HEK293 (cell line): Measurements from ENCODE around the gene ABCA2.

ENCODE experiments used
- CTCF ChIA-PET: fragments of 350-600 bp; formaldehyde crosslinking; extraction: SDS; loops from one replicate; lab custom pipeline; 2021; ENCODE audit warnings: antibody characterized with exemption; lab: Yijun Ruan, JAX
- POLR2A ChIA-PET: fragments of 300-600 bp; formaldehyde crosslinking; extraction: SDS; loops from one replicate; lab custom pipeline; 2020; ENCODE audit warnings: antibody characterized with exemption, inconsistent platforms; lab: Yijun Ruan, JAX
- H3K27ac ChIP-seq: fragments of 200-500 bp; sonication (Bioruptor generic); 2 replicates; pipeline ENCODE4 v1.5.1; 2014; ENCODE audit warnings: low read depth, low read length, control low read depth, inconsistent platforms; ENCODE audit errors: extremely low read depth
- H3K36me3 ChIP-seq, 2 experiments: fragments of 200-500 bp in 1 of 2; sonication (Bioruptor generic) in 1 of 2; 1 replicate in 1 of 2; 2 replicates in 1 of 2; pipeline ENCODE4 v1.5.1; 2014 to 2017; ENCODE audit warnings: inconsistent platforms in 2 of 2, low read length in 2 of 2; ENCODE audit not compliant: control insufficient read depth in 2 of 2, insufficient read depth in 1 of 2
- H3K4me1 ChIP-seq: fragments of 200-500 bp; sonication (Bioruptor generic); 2 replicates; pipeline ENCODE4 v1.5.1; 2014; ENCODE audit warnings: mild to moderate bottlenecking, low read length, inconsistent platforms; ENCODE audit not compliant: control insufficient read depth, insufficient read depth
- H3K4me3 ChIP-seq: 2 replicates; pipeline ENCODE4 v1.5.1; 2011; ENCODE audit warnings: low read depth, mild to moderate bottlenecking, control low read depth, low read length, moderate library complexity
- H3K9me3 ChIP-seq: fragments of 200-500 bp; sonication (Bioruptor generic); 2 replicates; pipeline ENCODE4 v1.5.1; 2014; ENCODE audit warnings: low read depth, low read length, inconsistent platforms; ENCODE audit not compliant: control insufficient read depth, insufficient read depth
- BCL11A ChIP-seq: fragments of 450-650 bp; formaldehyde crosslinking; IDR thresholded peaks from 2 replicates; pipeline ENCODE4 v1.5.1; 2016; ENCODE audit warnings: low read depth, missing biosample characterization, missing genetic modification characterization
- FEZF1 ChIP-seq: fragments of 450-650 bp; formaldehyde crosslinking; IDR thresholded peaks from 2 replicates; pipeline ENCODE4 v1.5.1; 2016; ENCODE audit warnings: missing biosample characterization, missing genetic modification characterization
- GLIS1 ChIP-seq: fragments of 450-650 bp; formaldehyde crosslinking; IDR thresholded peaks from 2 replicates; pipeline ENCODE4 v1.5.1; 2016; ENCODE audit warnings: missing biosample characterization, missing genetic modification characterization
- KLF16 ChIP-seq: fragments of 450-650 bp; formaldehyde crosslinking; IDR thresholded peaks from 2 replicates; pipeline ENCODE4 v1.5.1; 2017; ENCODE audit warnings: missing biosample characterization, missing genetic modification characterization
- KLF7 ChIP-seq: fragments of 450-650 bp; formaldehyde crosslinking; IDR thresholded peaks from 2 replicates; pipeline ENCODE4 v1.5.1; 2016; ENCODE audit warnings: missing biosample characterization, missing genetic modification characterization, borderline replicate concordance
- MZF1 ChIP-seq: fragments of 450-650 bp; formaldehyde crosslinking; IDR thresholded peaks from 2 replicates; pipeline ENCODE4 v1.5.1; 2017; ENCODE audit warnings: missing biosample characterization, missing genetic modification characterization, borderline replicate concordance
- RBAK ChIP-seq: fragments of 450-650 bp; formaldehyde crosslinking; IDR thresholded peaks from 2 replicates; pipeline ENCODE4 v1.5.1; 2016; ENCODE audit warnings: missing biosample characterization, missing genetic modification characterization
- SCRT1 ChIP-seq: fragments of 450-650 bp; formaldehyde crosslinking; IDR thresholded peaks from 2 replicates; pipeline ENCODE4 v1.5.1; 2016; ENCODE audit warnings: missing biosample characterization, missing genetic modification characterization, borderline replicate concordance
- SCRT2 ChIP-seq: fragments of 450-650 bp; formaldehyde crosslinking; IDR thresholded peaks from 2 replicates; pipeline ENCODE4 v1.5.1; 2016; ENCODE audit warnings: missing biosample characterization, missing genetic modification characterization
- SP2 ChIP-seq: fragments of 450-650 bp; formaldehyde crosslinking; IDR thresholded peaks from 2 replicates; pipeline ENCODE4 v1.5.1; 2016; ENCODE audit warnings: missing biosample characterization, missing genetic modification characterization
- YY1 ChIP-seq: fragments of 450-650 bp; formaldehyde crosslinking; IDR thresholded peaks from 2 replicates; pipeline ENCODE4 v1.5.1; 2018; ENCODE audit warnings: missing biosample characterization, missing genetic modification characterization
- ZBTB17 ChIP-seq: fragments of 450-650 bp; formaldehyde crosslinking; IDR thresholded peaks from 2 replicates; pipeline ENCODE4 v1.5.1; 2016; ENCODE audit warnings: missing biosample characterization, missing genetic modification characterization
- ZBTB20 ChIP-seq: fragments of 450-650 bp; formaldehyde crosslinking; IDR thresholded peaks from 2 replicates; pipeline ENCODE4 v1.5.1; 2016; ENCODE audit warnings: missing biosample characterization, missing genetic modification characterization
- ZBTB8A ChIP-seq: fragments of 450-650 bp; formaldehyde crosslinking; IDR thresholded peaks from 2 replicates; pipeline ENCODE4 v1.5.1; 2016; ENCODE audit warnings: missing biosample characterization, missing genetic modification characterization
- ZNF121 ChIP-seq: fragments of 450-650 bp; formaldehyde crosslinking; IDR thresholded peaks from 2 replicates; pipeline ENCODE4 v1.5.1; 2016; ENCODE audit warnings: missing biosample characterization, missing genetic modification characterization
- ZNF266 ChIP-seq: fragments of 450-650 bp; formaldehyde crosslinking; IDR thresholded peaks from 2 replicates; pipeline ENCODE4 v1.5.1; 2016; ENCODE audit warnings: missing biosample characterization, missing genetic modification characterization, low read depth
- ZNF292 ChIP-seq: fragments of 450-650 bp; formaldehyde crosslinking; IDR thresholded peaks from 2 replicates; pipeline ENCODE4 v1.5.1; 2016; ENCODE audit warnings: low read depth, missing biosample characterization, missing genetic modification characterization, borderline replicate concordance
- ZNF324 ChIP-seq: fragments of 450-650 bp; formaldehyde crosslinking; IDR thresholded peaks from 2 replicates; pipeline ENCODE4 v1.5.1; 2016; ENCODE audit warnings: missing biosample characterization, missing genetic modification characterization
- ZNF335 ChIP-seq: fragments of 450-650 bp; formaldehyde crosslinking; conservative IDR thresholded peaks from 2 replicates; pipeline ENCODE4 v1.5.1; 2016; ENCODE audit warnings: missing biosample characterization, missing genetic modification characterization
- ZNF521 ChIP-seq: fragments of 450-650 bp; formaldehyde crosslinking; IDR thresholded peaks from 2 replicates; pipeline ENCODE4 v1.5.1; 2017; ENCODE audit warnings: missing biosample characterization, mild to moderate bottlenecking, missing genetic modification characterization
- ZNF600 ChIP-seq: fragments of 450-650 bp; formaldehyde crosslinking; IDR thresholded peaks from 2 replicates; pipeline ENCODE4 v1.5.1; 2016; ENCODE audit warnings: missing biosample characterization, missing genetic modification characterization
- ZNF76 ChIP-seq: fragments of 450-650 bp; formaldehyde crosslinking; IDR thresholded peaks from 2 replicates; pipeline ENCODE4; 2016; ENCODE audit warnings: low read depth, missing biosample characterization, missing genetic modification characterization, borderline replicate concordance
- ZNF776 ChIP-seq: fragments of 450-650 bp; formaldehyde crosslinking; IDR thresholded peaks from 2 replicates; pipeline ENCODE4 v1.5.0; 2017; ENCODE audit warnings: missing biosample characterization, missing genetic modification characterization, borderline replicate concordance
- ZNF785 ChIP-seq: fragments of 450-650 bp; formaldehyde crosslinking; IDR thresholded peaks from 2 replicates; pipeline ENCODE4 v1.5.1; 2016; ENCODE audit warnings: missing biosample characterization, missing genetic modification characterization
- TF ChIP-seq, protein P1 (sequence below): fragments of 450-650 bp; formaldehyde crosslinking; IDR thresholded peaks from 2 replicates; pipeline ENCODE4 v1.5.1; 2016; ENCODE audit warnings: missing biosample characterization, missing genetic modification characterization
- TF ChIP-seq, protein P2 (sequence below): fragments of 450-650 bp; formaldehyde crosslinking; IDR thresholded peaks from 2 replicates; pipeline ENCODE4 v1.5.1; 2016; ENCODE audit warnings: missing biosample characterization, missing genetic modification characterization
- TF ChIP-seq, protein P3 (sequence below): fragments of 450-650 bp; formaldehyde crosslinking; IDR thresholded peaks from 2 replicates; pipeline ENCODE4 v1.5.1; 2016; ENCODE audit warnings: missing biosample characterization, missing genetic modification characterization
- TF ChIP-seq, protein P4 (sequence below): fragments of 450-650 bp; formaldehyde crosslinking; IDR thresholded peaks from 2 replicates; pipeline ENCODE4 v1.5.1; 2016; ENCODE audit warnings: missing biosample characterization, missing genetic modification characterization, low read depth

Gene ABCA2

DNA sequence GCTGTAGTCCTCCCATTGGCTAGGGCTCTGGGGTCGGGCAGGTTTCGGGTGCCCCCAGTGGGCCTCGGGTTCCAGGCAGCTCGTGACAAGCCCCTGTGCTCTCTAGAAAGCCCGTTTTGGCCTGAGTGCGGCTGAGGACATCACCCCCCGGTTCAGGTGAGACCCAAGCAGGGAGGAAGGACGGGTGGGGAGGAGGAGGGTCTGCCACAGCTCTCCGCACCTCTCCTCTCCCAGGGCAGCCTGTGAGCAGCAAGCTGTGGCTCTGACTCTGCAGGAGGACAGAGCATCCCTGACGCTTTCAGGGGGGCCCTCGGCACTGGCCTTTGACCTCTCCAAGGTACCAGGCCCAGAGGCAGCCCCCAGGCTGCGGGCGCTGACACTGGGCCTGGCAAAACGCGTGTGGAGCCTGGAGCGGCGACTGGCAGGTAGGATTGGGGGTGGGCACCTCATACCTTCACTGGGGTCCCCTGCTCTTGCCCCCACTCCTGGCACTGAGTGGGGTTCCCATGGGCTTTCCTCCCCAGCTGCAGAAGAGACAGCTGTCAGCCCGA lies 35.1 kb downstream of the ABCA2 start (continued):
- TF ChIP-seq, protein P1, sequence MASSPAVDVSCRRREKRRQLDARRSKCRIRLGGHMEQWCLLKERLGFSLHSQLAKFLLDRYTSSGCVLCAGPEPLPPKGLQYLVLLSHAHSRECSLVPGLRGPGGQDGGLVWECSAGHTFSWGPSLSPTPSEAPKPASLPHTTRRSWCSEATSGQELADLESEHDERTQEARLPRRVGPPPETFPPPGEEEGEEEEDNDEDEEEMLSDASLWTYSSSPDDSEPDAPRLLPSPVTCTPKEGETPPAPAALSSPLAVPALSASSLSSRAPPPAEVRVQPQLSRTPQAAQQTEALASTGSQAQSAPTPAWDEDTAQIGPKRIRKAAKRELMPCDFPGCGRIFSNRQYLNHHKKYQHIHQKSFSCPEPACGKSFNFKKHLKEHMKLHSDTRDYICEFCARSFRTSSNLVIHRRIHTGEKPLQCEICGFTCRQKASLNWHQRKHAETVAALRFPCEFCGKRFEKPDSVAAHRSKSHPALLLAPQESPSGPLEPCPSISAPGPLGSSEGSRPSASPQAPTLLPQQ (tag by site-specific recombination) = no peak
- TF ChIP-seq, protein P2, sequence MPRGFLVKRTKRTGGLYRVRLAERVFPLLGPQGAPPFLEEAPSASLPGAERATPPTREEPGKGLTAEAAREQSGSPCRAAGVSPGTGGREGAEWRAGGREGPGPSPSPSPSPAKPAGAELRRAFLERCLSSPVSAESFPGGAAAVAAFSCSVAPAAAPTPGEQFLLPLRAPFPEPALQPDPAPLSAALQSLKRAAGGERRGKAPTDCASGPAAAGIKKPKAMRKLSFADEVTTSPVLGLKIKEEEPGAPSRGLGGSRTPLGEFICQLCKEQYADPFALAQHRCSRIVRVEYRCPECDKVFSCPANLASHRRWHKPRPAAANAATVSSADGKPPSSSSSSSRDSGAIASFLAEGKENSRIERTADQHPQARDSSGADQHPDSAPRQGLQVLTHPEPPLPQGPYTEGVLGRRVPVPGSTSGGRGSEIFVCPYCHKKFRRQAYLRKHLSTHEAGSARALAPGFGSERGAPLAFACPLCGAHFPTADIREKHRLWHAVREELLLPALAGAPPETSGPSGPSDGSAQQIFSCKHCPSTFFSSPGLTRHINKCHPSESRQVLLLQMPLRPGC (tag by site-specific recombination) = 0 out of 2 replicates have a peak, but pooled peaks have one; percentile 1
- peak; percentile 72; the same call in 1 of the 2 replicates for TF ChIP-seq ZNF600 (tag by site-specific recombination)
- TF ChIP-seq SCRT2 = no peak
- no peak for TF ChIP-seq ZBTB8A (tag by site-specific recombination)
- TF ChIP-seq SP2 (tag by site-specific recombination) = peak; percentile 6; the same call in 1 of the 2 replicates
- 0 out of 2 replicates have a peak, but pooled peaks have one; percentile 5 for TF ChIP-seq ZNF324 (tag by site-specific recombination)
- no peak; the same call in 1 of the 2 replicates for TF ChIP-seq ZBTB20
- TF ChIP-seq ZNF266 (tag by site-specific recombination) = no peak
- TF ChIP-seq ZNF785 (tag by site-specific recombination) = no peak
- TF ChIP-seq ZNF76 (tag by site-specific recombination) = peak; percentile 3; the same call in 1 of the 2 replicates
- TF ChIP-seq, protein P3, sequence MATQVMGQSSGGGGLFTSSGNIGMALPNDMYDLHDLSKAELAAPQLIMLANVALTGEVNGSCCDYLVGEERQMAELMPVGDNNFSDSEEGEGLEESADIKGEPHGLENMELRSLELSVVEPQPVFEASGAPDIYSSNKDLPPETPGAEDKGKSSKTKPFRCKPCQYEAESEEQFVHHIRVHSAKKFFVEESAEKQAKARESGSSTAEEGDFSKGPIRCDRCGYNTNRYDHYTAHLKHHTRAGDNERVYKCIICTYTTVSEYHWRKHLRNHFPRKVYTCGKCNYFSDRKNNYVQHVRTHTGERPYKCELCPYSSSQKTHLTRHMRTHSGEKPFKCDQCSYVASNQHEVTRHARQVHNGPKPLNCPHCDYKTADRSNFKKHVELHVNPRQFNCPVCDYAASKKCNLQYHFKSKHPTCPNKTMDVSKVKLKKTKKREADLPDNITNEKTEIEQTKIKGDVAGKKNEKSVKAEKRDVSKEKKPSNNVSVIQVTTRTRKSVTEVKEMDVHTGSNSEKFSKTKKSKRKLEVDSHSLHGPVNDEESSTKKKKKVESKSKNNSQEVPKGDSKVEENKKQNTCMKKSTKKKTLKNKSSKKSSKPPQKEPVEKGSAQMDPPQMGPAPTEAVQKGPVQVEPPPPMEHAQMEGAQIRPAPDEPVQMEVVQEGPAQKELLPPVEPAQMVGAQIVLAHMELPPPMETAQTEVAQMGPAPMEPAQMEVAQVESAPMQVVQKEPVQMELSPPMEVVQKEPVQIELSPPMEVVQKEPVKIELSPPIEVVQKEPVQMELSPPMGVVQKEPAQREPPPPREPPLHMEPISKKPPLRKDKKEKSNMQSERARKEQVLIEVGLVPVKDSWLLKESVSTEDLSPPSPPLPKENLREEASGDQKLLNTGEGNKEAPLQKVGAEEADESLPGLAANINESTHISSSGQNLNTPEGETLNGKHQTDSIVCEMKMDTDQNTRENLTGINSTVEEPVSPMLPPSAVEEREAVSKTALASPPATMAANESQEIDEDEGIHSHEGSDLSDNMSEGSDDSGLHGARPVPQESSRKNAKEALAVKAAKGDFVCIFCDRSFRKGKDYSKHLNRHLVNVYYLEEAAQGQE (tag by site-specific recombination) = peak; percentile 85
- 0 out of 2 replicates have a peak, but pooled peaks have one; percentile 1 for TF ChIP-seq BCL11A (tag by site-specific recombination)
- TF ChIP-seq ZBTB17 = no peak; the same call in 1 of the 2 replicates
- TF ChIP-seq KLF16 (tag by site-specific recombination) = no peak
- TF ChIP-seq ZNF335 (tag by site-specific recombination) = peak; percentile 51
- TF ChIP-seq GLIS1 = peak; percentile 9
- TF ChIP-seq ZNF521 (tag by site-specific recombination) = no peak
- TF ChIP-seq MZF1 = no peak
- no peak for TF ChIP-seq ZNF776

DNA sequence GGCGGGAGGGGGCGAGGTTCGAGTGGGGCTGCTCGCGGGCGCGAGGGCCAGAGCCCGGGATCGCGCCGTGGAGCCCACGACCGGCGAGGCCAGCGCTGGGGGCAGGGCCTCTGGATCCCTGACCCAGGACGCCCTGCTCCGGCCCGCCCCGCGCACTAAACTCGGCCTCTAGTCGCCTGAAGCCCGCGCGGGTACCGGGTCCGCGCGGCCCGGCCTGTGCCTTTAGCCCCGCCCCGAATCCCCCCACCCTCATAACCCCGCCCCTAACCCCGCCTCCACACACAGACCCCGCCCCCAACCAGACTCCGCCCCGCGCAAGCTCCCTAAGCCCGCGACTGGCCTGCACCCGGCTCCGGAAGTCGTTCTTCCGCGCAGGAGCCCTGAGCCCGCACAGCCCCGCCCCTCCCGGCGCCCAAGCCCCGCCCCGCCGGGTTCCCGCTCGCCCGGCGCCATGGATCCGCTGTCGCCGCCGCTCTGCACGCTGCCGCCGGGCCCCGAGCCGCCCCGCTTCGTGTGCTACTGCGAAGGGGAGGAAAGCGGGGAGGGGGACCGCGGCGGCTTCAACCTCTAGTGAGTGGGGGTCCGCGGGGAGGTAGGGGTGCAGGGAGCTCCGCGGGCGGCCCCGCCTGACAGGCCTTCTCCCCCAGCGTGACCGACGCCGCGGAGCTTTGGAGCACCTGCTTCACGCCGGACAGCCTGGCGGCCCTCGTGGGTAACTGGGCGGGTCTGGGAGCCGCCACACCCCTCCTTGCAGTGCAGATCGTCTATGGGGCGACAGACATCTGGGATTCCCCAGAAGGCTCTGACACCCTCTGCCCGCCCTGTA lies 35.8 kb downstream of the ABCA2 start, which contains the start of gene PAXX:
PAXX (plus strand) TSS at position 430 of the 826 bp plus-strand sequence; CDS start at position 452, 22 bp downstream.
- ChIA-PET POLR2A (interaction anchor here (0.5 to 2.8 kb wide), 31 partner anchors 10 to 465 kb away, joined by 3 to 25 read pairs (median 4); partner anchors contain the start of genes FBXW5, MAN1B1, PTGDS and SAPCD2), CTCF (interaction anchor here (0.6 to 2.9 kb wide), 13 partner anchors 11 to 295 kb away, joined by 3 to 28 read pairs (median 4); partner anchors contain the start of gene FBXW5)
- Histone ChIP-seq H3K36me3 (peaks cover 0 to 18% of the 10 kb centered on the region in 2 experiments; a peak in 1 of 3 replicates), H3K27ac (peak within 1 kb of the TSS; percentile 83), H3K4me3 (peak within 1 kb of the TSS; percentile 72), H3K9me3 (no peaks in the 10 kb centered on the region), H3K4me1 (peaks cover 5% of the 10 kb centered on the region)
- TF ChIP-seq ZNF121 (tag by site-specific recombination) (no peak), FEZF1 (tag by site-specific recombination) (no peak), KLF16 (tag by site-specific recombination) (peak; percentile 93), ZNF292 (tag by site-specific recombination) (no peak), YY1 (tag by site-specific recombination) (peak; percentile 71), KLF7 (tag by site-specific recombination) (peak; percentile 52; the same call in 1 of the 2 replicates), SCRT1 (tag by site-specific recombination) (no peak), RBAK (no peak)
- TF ChIP-seq, protein P4, sequence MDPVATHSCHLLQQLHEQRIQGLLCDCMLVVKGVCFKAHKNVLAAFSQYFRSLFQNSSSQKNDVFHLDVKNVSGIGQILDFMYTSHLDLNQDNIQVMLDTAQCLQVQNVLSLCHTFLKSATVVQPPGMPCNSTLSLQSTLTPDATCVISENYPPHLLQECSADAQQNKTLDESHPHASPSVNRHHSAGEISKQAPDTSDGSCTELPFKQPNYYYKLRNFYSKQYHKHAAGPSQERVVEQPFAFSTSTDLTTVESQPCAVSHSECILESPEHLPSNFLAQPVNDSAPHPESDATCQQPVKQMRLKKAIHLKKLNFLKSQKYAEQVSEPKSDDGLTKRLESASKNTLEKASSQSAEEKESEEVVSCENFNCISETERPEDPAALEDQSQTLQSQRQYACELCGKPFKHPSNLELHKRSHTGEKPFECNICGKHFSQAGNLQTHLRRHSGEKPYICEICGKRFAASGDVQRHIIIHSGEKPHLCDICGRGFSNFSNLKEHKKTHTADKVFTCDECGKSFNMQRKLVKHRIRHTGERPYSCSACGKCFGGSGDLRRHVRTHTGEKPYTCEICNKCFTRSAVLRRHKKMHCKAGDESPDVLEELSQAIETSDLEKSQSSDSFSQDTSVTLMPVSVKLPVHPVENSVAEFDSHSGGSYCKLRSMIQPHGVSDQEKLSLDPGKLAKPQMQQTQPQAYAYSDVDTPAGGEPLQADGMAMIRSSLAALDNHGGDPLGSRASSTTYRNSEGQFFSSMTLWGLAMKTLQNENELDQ (tag by site-specific recombination) = no peak
